CD14-positive monocyte (primary cell): ENCODE data around the gene ST7L. TPM values are rescaled to one million over a fixed set of nuclear protein-coding genes. Genes with fewer than 3 reads are reported as not detected.

Experiments used
- DNase-seq, 3 donors: peaks; one replicate each; pipeline ENCODE4 v3.0.0-alpha.2; 2011 to 2022
- H2AFZ ChIP-seq: 2 replicates; pipeline ENCODE4 v1.6.0; 2012; ENCODE audit warnings: mild to moderate bottlenecking, low read depth, low read length, inconsistent platforms; ENCODE audit not compliant: insufficient read depth, poor library complexity, severe bottlenecking
- H3K27ac ChIP-seq, 2 donors: 1 replicate in 1 of 2; 2 replicates in 1 of 2; pipeline ENCODE4 v1.5.1; 2012 to 2013; ENCODE audit warnings: low read length in 2 of 2, control low read depth in 1 of 2, inconsistent platforms in 1 of 2, low read depth in 1 of 2, mild to moderate bottlenecking in 1 of 2
- H3K27me3 ChIP-seq, 2 donors: one replicate each; pipeline versions ENCODE4 v1.6.0 to v1.6.1; 2011 to 2013; ENCODE audit warnings: low read length in 2 of 2; ENCODE audit not compliant: control insufficient read depth in 2 of 2, insufficient read depth in 2 of 2
- H3K36me3 ChIP-seq, 2 donors: replicated peaks in 1 of 2; 1 replicate in 1 of 2; 2 replicates in 1 of 2; pipeline versions ENCODE4 v1.5.1 to v1.6.1; 2012 to 2013; ENCODE audit warnings: low read length in 2 of 2, control low read depth in 1 of 2, inconsistent platforms in 1 of 2, mild to moderate bottlenecking in 1 of 2; ENCODE audit not compliant: insufficient read depth in 2 of 2, control insufficient read depth in 1 of 2
- H3K4me1 ChIP-seq, 2 donors: 1 replicate in 1 of 2; 2 replicates in 1 of 2; pipeline versions ENCODE4 v1.5.1 to v1.6.1; 2012 to 2013; ENCODE audit warnings: low read length in 2 of 2, control low read depth in 1 of 2, inconsistent platforms in 1 of 2, mild to moderate bottlenecking in 1 of 2, moderate library complexity in 1 of 2; ENCODE audit not compliant: insufficient read depth in 2 of 2, control insufficient read depth in 1 of 2
- H3K4me2 ChIP-seq: replicated peaks from 2 replicates; pipeline ENCODE3; 2012; ENCODE audit warnings: low read length, moderate library complexity, mild to moderate bottlenecking; ENCODE audit not compliant: poor library complexity, severe bottlenecking; ENCODE audit errors: extremely low read depth
- H3K4me3 ChIP-seq, 3 experiments: fragments of 200-600 bp in 1 of 3; sonication (generic) in 1 of 3; replicated peaks in 1 of 3; 1 replicate in 2 of 3; 2 replicates in 1 of 3; pipeline ENCODE4 v1.5.1; 2011 to 2013; ENCODE audit warnings: low read length in 3 of 3, mild to moderate bottlenecking in 3 of 3, control low read depth in 2 of 3, low read depth in 2 of 3, inconsistent platforms in 1 of 3, moderate library complexity in 1 of 3
- H3K79me2 ChIP-seq: 2 replicates; pipeline ENCODE4 v1.6.0; 2012; ENCODE audit warnings: mild to moderate bottlenecking, control low read depth, inconsistent platforms, low read length, moderate library complexity; ENCODE audit not compliant: insufficient read depth
- H3K9ac ChIP-seq: 2 replicates; pipeline ENCODE4 v1.6.0; 2017; ENCODE audit warnings: low read length, mild to moderate bottlenecking; ENCODE audit not compliant: insufficient read depth, poor library complexity, severe bottlenecking
- H3K9me3 ChIP-seq, 2 donors: replicated peaks in 1 of 2; 1 replicate in 1 of 2; 2 replicates in 1 of 2; pipeline versions ENCODE4 v1.5.1 to v1.6.1; 2012 to 2013; ENCODE audit warnings: low read length in 2 of 2, control low read depth in 1 of 2; ENCODE audit not compliant: control insufficient read depth in 1 of 2, insufficient read depth in 1 of 2
- H4K20me1 ChIP-seq: 2 replicates; pipeline ENCODE4 v1.6.0; 2012; ENCODE audit warnings: mild to moderate bottlenecking, low read length, control low read depth, moderate library complexity; ENCODE audit not compliant: insufficient read depth
- H3K27ac Mint-ChIP-seq, 7 donors: one replicate each; pipeline ENCODE4 v1.8.0; 2020; ENCODE audit warnings: mild to moderate bottlenecking in 7 of 7, mixed read lengths in 7 of 7, moderate library complexity in 6 of 7, inconsistent platforms in 2 of 7
- H3K27me3 Mint-ChIP-seq, 3 donors: one replicate each; pipeline ENCODE4 v1.8.0; 2021 to 2022; ENCODE audit warnings: low read depth in 3 of 3, mild to moderate bottlenecking in 3 of 3, mixed read lengths in 3 of 3, moderate library complexity in 3 of 3, inconsistent platforms in 1 of 3
- H3K36me3 Mint-ChIP-seq, 2 donors: one replicate each; pipeline ENCODE4 v1.8.0; 2020; ENCODE audit warnings: mixed read lengths in 2 of 2, inconsistent platforms in 1 of 2, mild to moderate bottlenecking in 1 of 2
- H3K4me1 Mint-ChIP-seq: one replicate; pipeline ENCODE4 v1.8.0; 2020; ENCODE audit warnings: mild to moderate bottlenecking, mixed read lengths
- H3K4me3 Mint-ChIP-seq, 2 donors: one replicate each; pipeline ENCODE4 v1.8.0; 2020; ENCODE audit warnings: mild to moderate bottlenecking in 2 of 2, mixed read lengths in 2 of 2, moderate library complexity in 1 of 2
- H3K9me3 Mint-ChIP-seq, 7 donors: one replicate each; pipeline ENCODE4 v1.8.0; 2020 to 2022; ENCODE audit warnings: mixed read lengths in 7 of 7, mild to moderate bottlenecking in 6 of 7, moderate library complexity in 6 of 7, inconsistent platforms in 2 of 7
- WGBS: methylation state at CpG from one replicate; pipeline ENCODE4 v1.1.5; 2013; ENCODE audit warnings: missing lambda C conversion rate; ENCODE audit not compliant: insufficient coverage; 5-methylcytosine and 5-hydroxymethylcytosine counted together
- intact Hi-C, 2 donors: fragments of 100-400 bp; cut with micrococcal nuclease; formaldehyde crosslinking; loops; one replicate each; pipeline versions ENCODE4 v1.15.0 to v1.15.1; 2023
- polyA plus RNA-seq, 3 donors: library from polyadenylated mRNA; depleted of rRNA in 1 of 3; unstranded in 2 of 3; stranded (reverse) in 1 of 3; fragments of 300-500 nt in 2 of 3; fragments of >200 nt in 1 of 3; fragmentation: Illumina TruSeq in 2 of 3; gene quantifications; 1 replicate in 2 of 3; 2 replicates in 1 of 3; pipeline ENCODE4 v1.2.3, GENCODE V29; 2012 to 2021
- TF ChIP-seq, protein P1 (sequence below): fragments of 200-600 bp; IDR thresholded peaks from one replicate; pipeline ENCODE4 v1.8.0; 2022; ENCODE audit warnings: antibody characterized with exemption, mild to moderate bottlenecking

Gene ST7L
- polyA plus RNA-seq, 3 donors, result 5.4 to 10.0 (median 6.1) TPM

- Histone ChIP-seq H3K4me1 (no peaks in the 10 kb centered on the region), H3K27ac (no peak overlapping the region), H3K9ac (no peak overlapping the region), H3K4me2 (no peak overlapping the region), H3K9me3 (no peaks in the 10 kb centered on the region), H3K27me3 (no peaks in the 10 kb centered on the region), H3K4me3 (no peak overlapping the region), H3K79me2 (no peaks in the 10 kb centered on the region), H3K36me3 (peaks cover 0 to 23% of the 10 kb centered on the region in 2 donors), H4K20me1 (no peaks in the 10 kb centered on the region), H2AFZ (no peak overlapping the region)
- peaks cover 14 to 24% of the 10 kb centered on the region in 2 donors for H3K36me3 Mint-ChIP-seq
- peaks cover 0 to 2% (median 0%) of the 10 kb centered on the region in 3 donors for H3K27me3 Mint-ChIP-seq
- DNase-seq, result no peak
- TF ChIP-seq, protein P1, sequence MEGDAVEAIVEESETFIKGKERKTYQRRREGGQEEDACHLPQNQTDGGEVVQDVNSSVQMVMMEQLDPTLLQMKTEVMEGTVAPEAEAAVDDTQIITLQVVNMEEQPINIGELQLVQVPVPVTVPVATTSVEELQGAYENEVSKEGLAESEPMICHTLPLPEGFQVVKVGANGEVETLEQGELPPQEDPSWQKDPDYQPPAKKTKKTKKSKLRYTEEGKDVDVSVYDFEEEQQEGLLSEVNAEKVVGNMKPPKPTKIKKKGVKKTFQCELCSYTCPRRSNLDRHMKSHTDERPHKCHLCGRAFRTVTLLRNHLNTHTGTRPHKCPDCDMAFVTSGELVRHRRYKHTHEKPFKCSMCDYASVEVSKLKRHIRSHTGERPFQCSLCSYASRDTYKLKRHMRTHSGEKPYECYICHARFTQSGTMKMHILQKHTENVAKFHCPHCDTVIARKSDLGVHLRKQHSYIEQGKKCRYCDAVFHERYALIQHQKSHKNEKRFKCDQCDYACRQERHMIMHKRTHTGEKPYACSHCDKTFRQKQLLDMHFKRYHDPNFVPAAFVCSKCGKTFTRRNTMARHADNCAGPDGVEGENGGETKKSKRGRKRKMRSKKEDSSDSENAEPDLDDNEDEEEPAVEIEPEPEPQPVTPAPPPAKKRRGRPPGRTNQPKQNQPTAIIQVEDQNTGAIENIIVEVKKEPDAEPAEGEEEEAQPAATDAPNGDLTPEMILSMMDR, result no peak
- H3K4me1 Mint-ChIP-seq, result peaks cover 12% of the 10 kb centered on the region
- H3K9me3 Mint-ChIP-seq, result no peaks in the 10 kb centered on the region
- whole genome bisulfite sequencing, result no CpG with 5 or more reads among the region's 1 CpG
- no peak overlapping the region for H3K4me3 Mint-ChIP-seq
- no peak overlapping the region for H3K27ac Mint-ChIP-seq
- intact Hi-C loops, result no loop called here
Measured at GRCh38 chr1:112522621-112523020, 96.3 kb downstream of the ST7L start.

GRCh38 chr1:112520166-112520565 is 98.8 kb downstream of the ST7L start:
- TF ChIP-seq, protein P1, result no peak
- no peak overlapping the region for H3K4me3 ChIP-seq
- intact Hi-C loops, result no loop called here
- Mint-ChIP-seq H3K27me3 (peaks cover 0 to 4% (median 0%) of the 10 kb centered on the region in 3 donors), H3K27ac (no peak overlapping the region), H3K4me1 (peaks cover 12% of the 10 kb centered on the region), H3K4me3 (no peak overlapping the region), H3K36me3 (peaks cover 4 to 10% of the 10 kb centered on the region in 2 donors), H3K9me3 (no peaks in the 10 kb centered on the region)
- H3K36me3 ChIP-seq, result peaks cover 0 to 5% of the 10 kb centered on the region in 2 donors
- no peaks in the 10 kb centered on the region for H3K27me3 ChIP-seq
- 20% methylated on average over 4 of the region's 9 CpGs for WGBS
- no peaks in the 10 kb centered on the region for H3K79me2 ChIP-seq
- H3K4me1 ChIP-seq, result no peaks in the 10 kb centered on the region
- no peak overlapping the region for H3K4me2 ChIP-seq
- no peaks in the 10 kb centered on the region for H4K20me1 ChIP-seq
- H3K9ac ChIP-seq, result no peak overlapping the region
- no peak for DNase-seq
- no peak overlapping the region for H3K27ac ChIP-seq
- H2AFZ ChIP-seq, result no peak overlapping the region
- no peaks in the 10 kb centered on the region for H3K9me3 ChIP-seq
